ENCODE results near the gene GPC6.

Gene GPC6

GRCh38 chr13:93345024-93345423 lies 118.4 kb downstream of the GPC6 start:
- Histone ChIP-seq H3K4me3 (ENCODE audit: severe bottlenecking) (no peak overlapping the region), H3K27ac (ENCODE audit: poor library complexity, severe bottlenecking) (no peak overlapping the region), H3K4me1 (ENCODE audit: insufficient read depth, poor library complexity, severe bottlenecking) (no peaks in the 10 kb centered on the region), H3K27me3 (ENCODE audit: insufficient read depth, poor library complexity, severe bottlenecking) (no peaks in the 10 kb centered on the region), H3K36me3 (ENCODE audit: low read depth) (no peaks in the 10 kb centered on the region), H3K9me3 (ENCODE audit: severe bottlenecking) (peaks cover 10% of the 10 kb centered on the region)
- ATAC-seq (ENCODE audit: low read depth) (no peak), DNase-seq (ENCODE audit: low spot score) (no peak)
- TF ChIP-seq CTCF (IDR thresholded peaks at IDR 0.05; ENCODE audit: poor library complexity, severe bottlenecking), result no peak

GRCh38 chr13:93345770-93346169 lies 119.2 kb downstream of the GPC6 start:
- ATAC-seq (ENCODE audit: low read depth), result no peak
- no peaks in the 10 kb centered on the region for H3K4me1 ChIP-seq (ENCODE audit: insufficient read depth, poor library complexity, severe bottlenecking)
- H3K27ac ChIP-seq (ENCODE audit: poor library complexity, severe bottlenecking), result no peak overlapping the region
- no peaks in the 10 kb centered on the region for H3K27me3 ChIP-seq (ENCODE audit: insufficient read depth, poor library complexity, severe bottlenecking)
- TF ChIP-seq CTCF (IDR thresholded peaks at IDR 0.05; ENCODE audit: poor library complexity, severe bottlenecking), result no peak
- no peak overlapping the region for H3K4me3 ChIP-seq (ENCODE audit: severe bottlenecking)
- H3K9me3 ChIP-seq (ENCODE audit: severe bottlenecking), result peaks cover 10% of the 10 kb centered on the region
- H3K36me3 ChIP-seq (ENCODE audit: low read depth), result no peaks in the 10 kb centered on the region
- DNase-seq (ENCODE audit: low spot score), result no peak

- H3K27me3 ChIP-seq (ENCODE audit: insufficient read depth, poor library complexity, severe bottlenecking), result no peaks in the 10 kb centered on the region
- ATAC-seq (ENCODE audit: low read depth) (no peak), DNase-seq (ENCODE audit: low spot score) (no peak)
- H3K4me3 ChIP-seq (ENCODE audit: severe bottlenecking), result no peak overlapping the region
- H3K4me1 ChIP-seq (ENCODE audit: insufficient read depth, poor library complexity, severe bottlenecking), result no peaks in the 10 kb centered on the region
- H3K9me3 ChIP-seq (ENCODE audit: severe bottlenecking), result no peaks in the 10 kb centered on the region
- no peak overlapping the region for H3K27ac ChIP-seq (ENCODE audit: poor library complexity, severe bottlenecking)
- no peaks in the 10 kb centered on the region for H3K36me3 ChIP-seq (ENCODE audit: low read depth)
- no peak for TF ChIP-seq CTCF (IDR thresholded peaks at IDR 0.05; ENCODE audit: poor library complexity, severe bottlenecking)
These were observed 126.0 kb downstream of the GPC6 start for GRCh38 chr13:93352616-93353015.

GRCh38 chr13:93355094-93355493 lies 128.5 kb downstream of the GPC6 start:
- ATAC-seq (ENCODE audit: low read depth) (no peak), DNase-seq (ENCODE audit: low spot score) (no peak)
- Histone ChIP-seq H3K27ac (ENCODE audit: poor library complexity, severe bottlenecking) (no peak overlapping the region), H3K36me3 (ENCODE audit: low read depth) (no peaks in the 10 kb centered on the region), H3K4me3 (ENCODE audit: severe bottlenecking) (no peak overlapping the region), H3K4me1 (ENCODE audit: insufficient read depth, poor library complexity, severe bottlenecking) (no peaks in the 10 kb centered on the region), H3K27me3 (ENCODE audit: insufficient read depth, poor library complexity, severe bottlenecking) (no peaks in the 10 kb centered on the region), H3K9me3 (ENCODE audit: severe bottlenecking) (no peaks in the 10 kb centered on the region)
- TF ChIP-seq CTCF (IDR thresholded peaks at IDR 0.05; ENCODE audit: poor library complexity, severe bottlenecking), result no peak

GRCh38 chr13:93356469-93356868 lies 129.9 kb downstream of the GPC6 start:
- H3K4me3 ChIP-seq (ENCODE audit: severe bottlenecking), result no peak overlapping the region
- no peak for DNase-seq (ENCODE audit: low spot score)
- H3K27me3 ChIP-seq (ENCODE audit: insufficient read depth, poor library complexity, severe bottlenecking), result no peaks in the 10 kb centered on the region
- H3K27ac ChIP-seq (ENCODE audit: poor library complexity, severe bottlenecking), result no peak overlapping the region
- TF ChIP-seq CTCF (IDR thresholded peaks at IDR 0.05; ENCODE audit: poor library complexity, severe bottlenecking), result no peak
- H3K4me1 ChIP-seq (ENCODE audit: insufficient read depth, poor library complexity, severe bottlenecking), result no peaks in the 10 kb centered on the region
- H3K9me3 ChIP-seq (ENCODE audit: severe bottlenecking), result no peaks in the 10 kb centered on the region
- no peak for ATAC-seq (ENCODE audit: low read depth)
- H3K36me3 ChIP-seq (ENCODE audit: low read depth), result no peaks in the 10 kb centered on the region
